AG08395 (cell line): ENCODE measurements around the gene SLC6A5.

ENCODE experiments used
- DNase-seq: peaks from one replicate; pipeline ENCODE4 v3.0.0; 2012; ENCODE audit warnings: mixed read lengths, low spot score

SLC6A5 gene

GRCh38 chr11:20669820-20670684 lies 70.6 kb downstream of the SLC6A5 start:
- no peak for DNase-seq

- DNase-seq: no peak
Observed at GRCh38 chr11:20670932-20671403, 71.6 kb downstream of the SLC6A5 start.

- DNase-seq: no peak
Observed at GRCh38 chr11:20671856-20672546, 72.6 kb downstream of the SLC6A5 start.

DNA sequence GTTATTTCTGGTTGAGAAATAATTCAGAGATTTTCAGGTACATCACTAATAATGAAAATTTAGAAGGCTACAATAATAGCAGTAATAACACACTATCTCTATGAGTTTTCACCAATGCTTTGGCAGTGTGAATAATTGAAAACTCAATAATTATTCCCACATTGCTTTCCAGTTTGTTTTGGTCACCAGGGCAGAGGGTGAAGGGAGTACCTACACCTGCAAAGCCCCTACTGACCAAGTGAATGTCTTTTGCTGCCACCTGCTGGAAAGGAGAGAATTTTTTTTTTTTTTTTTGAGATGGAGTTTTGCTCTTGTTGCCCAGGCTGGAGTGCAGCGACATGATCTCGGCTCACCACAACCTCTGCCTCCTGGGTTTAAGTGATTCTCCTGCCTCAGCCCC lies 73.2 kb downstream of the SLC6A5 start:
- no peak for DNase-seq

- DNase-seq: no peak
Observed at GRCh38 chr11:20676658-20677057, 77.2 kb downstream of the SLC6A5 start.

DNA sequence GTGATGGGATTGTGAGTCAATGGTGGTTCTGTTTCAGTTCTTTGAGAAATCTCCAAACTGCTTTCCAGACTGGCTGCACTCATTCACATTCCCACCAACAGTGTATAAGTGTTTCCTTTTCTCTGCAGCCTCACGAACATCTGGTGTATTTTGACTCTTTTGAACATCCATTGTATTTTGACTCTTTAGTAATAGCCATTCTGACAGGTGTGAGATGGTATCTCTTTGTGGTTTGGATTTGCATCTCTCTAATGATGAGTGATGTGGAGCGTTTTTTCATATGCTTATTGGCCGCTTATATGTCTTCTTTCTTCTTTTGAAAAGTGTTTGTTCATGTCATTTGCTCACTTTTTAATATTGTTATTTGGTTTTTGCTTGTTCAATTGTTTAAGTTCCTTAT lies 89.4 kb downstream of the SLC6A5 start:
- no peak for DNase-seq

GRCh38 chr11:20707876-20708275 lies 108.5 kb downstream of the SLC6A5 start:
- no peak for DNase-seq
